Peyer's patch (tissue), 4 donors: ENCODE data around the gene C1orf226. TPM values are rescaled to one million over a fixed set of nuclear protein-coding genes. Genes with fewer than 3 reads are reported as not detected.
"Not testable (repeated sequence)": the region's sequence is repeated elsewhere in the genome, so short reads cannot be mapped to it uniquely, and the experiment has no call there.

ENCODE experiments used
- DNase-seq, 3 donors: peaks; one replicate each; pipeline ENCODE4 v3.0.0-alpha.2; 2017 to 2019
- H3K27ac ChIP-seq, 4 donors: fragments of 200-600 bp; sonication (generic); one replicate each; pipeline ENCODE4 v1.5.1; 2016 to 2019
- H3K27me3 ChIP-seq, 2 donors: fragments of 200-600 bp; sonication (generic); one replicate each; pipeline ENCODE4 v1.5.1; 2019
- H3K36me3 ChIP-seq, 3 donors: fragments of 200-600 bp; sonication (generic); one replicate each; pipeline ENCODE4 v1.5.1; 2016 to 2019
- H3K4me1 ChIP-seq, 4 donors: fragments of 200-600 bp; sonication (generic); one replicate each; pipeline ENCODE4 v1.5.1; 2016 to 2019
- H3K4me3 ChIP-seq, 4 donors: fragments of 200-600 bp; sonication (generic); 1 replicate in 3 of 4; 2 replicates in 1 of 4; pipeline ENCODE4 v1.5.1; 2016 to 2019; ENCODE audit warnings: mild to moderate bottlenecking in 1 of 4
- H3K9me3 ChIP-seq, 4 donors: fragments of 200-600 bp; sonication (generic); one replicate each; pipeline ENCODE4 v1.5.1; 2016 to 2019; ENCODE audit warnings: mild to moderate bottlenecking in 1 of 4
- CTCF ChIP-seq, 6 experiments: fragments of 450-650 bp in 4 of 6; fragments of 200-600 bp in 2 of 6; sonication (generic) in 1 of 6; IDR thresholded peaks; one replicate each; pipeline ENCODE4 v1.5.1; 2017 to 2019; ENCODE audit warnings: antibody characterized with exemption in 6 of 6, mild to moderate bottlenecking in 3 of 6, moderate library complexity in 1 of 6
- POLR2A ChIP-seq, 2 donors: fragments of 450-650 bp; IDR thresholded peaks; one replicate each; pipeline ENCODE4 v1.5.1; 2017; ENCODE audit warnings: antibody characterized with exemption in 2 of 2, mild to moderate bottlenecking in 2 of 2, moderate library complexity in 2 of 2
- total RNA-seq, 4 donors: library from RNA; depleted of rRNA; stranded (reverse); fragments of >200 nt; gene quantifications; one replicate each; pipeline ENCODE4 v1.1.0, GENCODE V29; 2016

Gene C1orf226
- total RNA-seq, 4 donors from 2014 or later = 5.0 to 36.8 (median 26.2) TPM

DNA sequence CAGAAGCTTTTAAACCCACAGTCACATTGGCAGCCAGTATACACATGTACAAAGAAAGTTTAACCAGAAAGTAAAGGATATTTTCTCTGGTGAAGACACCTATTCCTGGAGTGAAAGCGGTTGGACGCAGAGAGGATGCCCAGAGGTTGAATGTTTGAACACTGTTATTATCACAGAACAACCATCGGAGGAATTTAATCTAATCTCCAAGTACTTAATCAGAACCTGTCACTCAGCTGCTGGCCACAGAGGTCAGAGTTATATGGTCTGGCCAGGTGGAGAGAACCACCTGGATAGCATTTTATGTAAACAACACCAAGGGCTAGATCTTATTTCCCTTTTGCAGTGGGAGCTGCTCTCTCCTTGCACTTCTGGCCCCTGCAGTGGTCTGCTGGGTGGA, 34.2 kb upstream of the C1orf226 start:
- Histone ChIP-seq H3K36me3 (no peaks in the 10 kb centered on the region), H3K27ac (no peak overlapping the region), H3K9me3 (no peaks in the 10 kb centered on the region), H3K27me3 (no peaks in the 10 kb centered on the region), H3K4me1 (peaks cover 0 to 19% (median 2%) of the 10 kb centered on the region in 4 donors), H3K4me3 (no peak overlapping the region)
- no peak for DNase-seq
- TF ChIP-seq POLR2A (IDR thresholded peaks at IDR 0.05) (no peak), CTCF (IDR thresholded peaks at IDR 0.05) (no peak)

GRCh38 chr1:162349635-162350330, 31.7 kb upstream of the C1orf226 start:
- peak overlapping the region in 1 of 4 donors; percentile 67 for H3K27ac ChIP-seq
- DNase-seq = peak in 1 of 3 donors; percentile 57

DNA sequence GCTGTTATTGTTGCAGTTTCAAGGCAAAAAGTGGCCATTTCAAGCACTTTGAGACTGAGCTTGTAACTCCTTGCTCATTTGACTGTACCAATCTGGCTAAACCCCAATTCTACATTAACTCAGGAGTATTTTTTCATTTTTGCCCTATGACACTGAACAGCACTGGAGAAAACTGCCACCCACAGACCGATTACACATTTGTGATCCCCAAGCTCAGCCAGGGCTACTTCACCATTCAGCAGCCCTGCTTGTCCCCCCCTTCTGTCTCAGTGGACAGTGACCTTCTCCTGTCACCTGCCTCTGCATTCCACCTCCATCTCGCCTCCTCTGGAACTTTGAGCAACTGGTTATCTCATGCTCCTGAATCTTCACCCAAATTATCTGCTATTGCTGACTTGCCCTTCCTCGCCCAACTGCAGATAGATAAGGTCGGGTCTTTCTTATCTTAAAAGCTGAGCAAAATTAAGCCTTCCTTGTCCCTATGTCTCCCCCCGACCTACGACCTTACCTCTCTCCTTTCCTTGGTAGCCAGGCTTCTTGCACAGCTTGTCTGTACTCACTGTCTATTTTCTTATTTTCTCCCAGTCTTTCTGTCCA, 30.2 kb upstream of the C1orf226 start:
- Histone ChIP-seq H3K9me3 (no peaks in the 10 kb centered on the region), H3K27me3 (no peaks in the 10 kb centered on the region), H3K36me3 (peaks cover 0 to 6% (median 0%) of the 10 kb centered on the region in 3 donors), H3K27ac (no peak overlapping the region), H3K4me3 (no peak overlapping the region), H3K4me1 (peaks cover 0 to 19% (median 2%) of the 10 kb centered on the region in 4 donors)
- TF ChIP-seq POLR2A (IDR thresholded peaks at IDR 0.05) = no peak
- TF ChIP-seq CTCF (IDR thresholded peaks at IDR 0.05) = no peak
- DNase-seq = no peak

More at GRCh38 chr1:162349635-162350330, 31.7 kb upstream of the C1orf226 start:
- Histone ChIP-seq H3K4me1 (peaks cover 0 to 19% (median 2%) of the 10 kb centered on the region in 4 donors), H3K9me3 (no peaks in the 10 kb centered on the region), H3K4me3 (no peak overlapping the region), H3K36me3 (no peaks in the 10 kb centered on the region), H3K27me3 (no peaks in the 10 kb centered on the region)
- TF ChIP-seq CTCF (IDR thresholded peaks at IDR 0.05) (no peak), POLR2A (IDR thresholded peaks at IDR 0.05) (no peak)

DNA sequence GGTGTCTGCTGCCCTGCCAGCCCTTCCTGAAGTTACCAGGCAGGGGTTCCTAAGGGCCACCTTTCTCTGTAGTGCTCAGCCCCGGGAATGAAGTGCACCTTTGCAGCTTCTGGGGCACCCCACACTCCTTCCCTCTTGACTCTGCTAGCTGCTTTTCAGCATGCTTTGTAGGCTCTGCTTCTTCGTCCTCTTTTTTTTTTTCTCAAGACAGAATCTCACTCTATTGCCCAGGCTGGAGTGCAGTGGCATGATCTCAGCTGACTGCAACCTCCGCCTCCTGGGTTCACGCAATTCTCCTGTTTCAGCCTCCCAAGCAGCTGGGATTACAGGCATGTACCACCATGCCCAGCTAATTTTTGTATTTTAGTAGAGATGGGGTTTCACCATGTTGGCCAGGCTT, 29.7 kb upstream of the C1orf226 start:
- not testable (repeated sequence) for H3K9me3 ChIP-seq, DNase-seq, H3K4me3 ChIP-seq, H3K36me3 ChIP-seq, H3K27ac ChIP-seq, H3K27me3 ChIP-seq
- H3K4me1 ChIP-seq = peaks cover 0 to 19% (median 2%) of the 10 kb centered on the region in 4 donors

GRCh38 chr1:162353078-162353477, 28.4 kb upstream of the C1orf226 start:
- no peaks in the 10 kb centered on the region for H3K9me3 ChIP-seq
- no peak overlapping the region for H3K27ac ChIP-seq
- no peak for DNase-seq
- H3K36me3 ChIP-seq = peaks cover 0 to 11% (median 0%) of the 10 kb centered on the region in 3 donors
- peaks cover 0 to 19% (median 2%) of the 10 kb centered on the region in 4 donors for H3K4me1 ChIP-seq
- no peaks in the 10 kb centered on the region for H3K27me3 ChIP-seq
- TF ChIP-seq POLR2A (IDR thresholded peaks at IDR 0.05) (no peak), CTCF (IDR thresholded peaks at IDR 0.05) (no peak)
- no peak overlapping the region for H3K4me3 ChIP-seq

DNA sequence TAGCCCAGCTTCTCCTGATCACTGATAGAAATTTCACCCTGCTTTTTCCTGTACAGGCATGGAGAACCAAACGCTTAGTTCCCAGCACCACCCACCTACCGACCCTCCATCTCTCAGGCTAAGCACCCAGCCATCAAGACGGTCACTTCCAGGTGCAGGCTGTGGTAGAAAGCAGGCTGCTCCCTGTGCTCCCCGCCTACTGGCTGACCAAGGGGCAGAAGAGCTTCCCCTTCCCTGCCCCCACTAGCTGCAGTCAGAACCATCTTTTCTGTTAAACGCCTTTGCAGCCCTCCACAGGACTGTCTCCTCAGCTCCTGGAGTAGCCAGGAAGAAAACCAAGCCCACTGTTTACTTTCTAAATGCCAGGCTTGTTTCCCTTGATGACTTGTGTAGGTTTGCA, 27.8 kb upstream of the C1orf226 start:
- TF ChIP-seq POLR2A (IDR thresholded peaks at IDR 0.05) = no peak
- no peak for TF ChIP-seq CTCF (IDR thresholded peaks at IDR 0.05)
- Histone ChIP-seq H3K27ac (no peak overlapping the region), H3K9me3 (no peaks in the 10 kb centered on the region), H3K4me3 (no peak overlapping the region), H3K4me1 (peaks cover 0 to 19% (median 2%) of the 10 kb centered on the region in 4 donors), H3K27me3 (no peaks in the 10 kb centered on the region), H3K36me3 (peaks cover 0 to 11% (median 0%) of the 10 kb centered on the region in 3 donors)
- DNase-seq = no peak
